IPS-15b (cell line): ENCODE data around the gene CHRNE.

Source experiments
- H3K27me3 ChIP-seq: one replicate; pipeline ENCODE4 v1.6.1; 2013; ENCODE audit warnings: low read length; ENCODE audit not compliant: control insufficient read depth, insufficient read depth
- H3K36me3 ChIP-seq: one replicate; pipeline ENCODE4 v1.6.1; 2013; ENCODE audit warnings: low read length; ENCODE audit not compliant: control insufficient read depth, insufficient read depth
- H3K4me1 ChIP-seq: one replicate; pipeline ENCODE4 v1.6.1; 2013; ENCODE audit warnings: mild to moderate bottlenecking, low read length; ENCODE audit not compliant: control insufficient read depth, insufficient read depth
- H3K4me3 ChIP-seq: one replicate; pipeline ENCODE4 v1.5.1; 2013; ENCODE audit warnings: low read depth, low read length
- H3K9ac ChIP-seq: one replicate; pipeline ENCODE4 v1.6.1; 2013; ENCODE audit warnings: low read depth, mild to moderate bottlenecking, low read length
- H3K9me3 ChIP-seq: one replicate; pipeline ENCODE4 v1.6.1; 2013; ENCODE audit warnings: mild to moderate bottlenecking, low read length; ENCODE audit not compliant: control insufficient read depth, insufficient read depth

The CHRNE gene

DNA sequence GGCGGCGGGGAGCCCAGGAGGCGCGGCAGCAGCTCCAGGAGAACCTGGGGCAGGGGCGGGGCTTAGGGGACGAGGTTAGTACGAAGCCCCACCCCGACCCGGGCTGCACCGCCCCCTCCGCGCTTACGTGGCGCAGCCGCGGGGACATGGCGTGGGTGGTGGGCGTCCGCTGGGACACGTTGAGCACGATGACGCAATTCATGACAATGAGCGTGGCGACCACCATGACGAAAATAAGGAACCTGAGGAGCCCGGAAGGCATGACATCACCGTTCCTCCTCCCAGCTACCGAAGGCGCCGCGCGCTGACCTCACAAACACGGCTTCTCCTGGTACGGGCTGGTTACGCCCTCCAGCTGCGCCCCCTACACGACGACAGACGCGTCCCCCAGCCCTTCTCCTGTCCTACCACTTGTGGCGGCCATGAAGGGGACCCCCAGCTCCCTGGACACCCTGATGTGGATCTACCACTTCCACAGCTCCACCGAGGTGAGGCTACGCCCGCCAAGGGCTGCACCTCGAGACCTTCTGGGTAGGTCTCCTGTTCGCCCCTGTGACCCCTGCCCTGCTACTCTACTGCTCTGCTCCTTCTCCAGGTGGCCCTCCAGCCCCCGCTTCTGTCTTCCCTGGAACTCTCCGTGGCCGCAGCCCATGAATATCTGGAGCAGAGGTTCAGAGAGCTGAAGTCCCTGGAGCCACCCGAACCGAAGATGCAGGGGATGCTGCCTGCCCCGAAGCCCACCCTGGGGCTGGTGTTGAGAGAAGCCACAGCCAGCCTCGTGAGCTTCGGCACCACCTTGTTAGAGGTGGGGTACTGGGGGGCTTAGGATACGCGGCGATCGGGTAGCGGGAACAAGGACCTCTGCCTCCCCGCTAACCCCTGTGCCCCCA, 3.3 kb downstream of the CHRNE start, which contains the start of gene C17orf107:
Gene C17orf107, plus strand, starts transcription at position 196 of the 890 bp plus-strand sequence. Its CDS starts 227 bp downstream, at position 423.
- Histone ChIP-seq H3K36me3 (peaks cover 19% of the 10 kb centered on the region), H3K4me1 (peaks cover 7% of the 10 kb centered on the region), H3K4me3 (peak within 1 kb of the TSS; percentile 92), H3K9me3 (no peaks in the 10 kb centered on the region), H3K9ac (peak within 1 kb of the TSS; percentile 73), H3K27me3 (no peaks in the 10 kb centered on the region)

DNA sequence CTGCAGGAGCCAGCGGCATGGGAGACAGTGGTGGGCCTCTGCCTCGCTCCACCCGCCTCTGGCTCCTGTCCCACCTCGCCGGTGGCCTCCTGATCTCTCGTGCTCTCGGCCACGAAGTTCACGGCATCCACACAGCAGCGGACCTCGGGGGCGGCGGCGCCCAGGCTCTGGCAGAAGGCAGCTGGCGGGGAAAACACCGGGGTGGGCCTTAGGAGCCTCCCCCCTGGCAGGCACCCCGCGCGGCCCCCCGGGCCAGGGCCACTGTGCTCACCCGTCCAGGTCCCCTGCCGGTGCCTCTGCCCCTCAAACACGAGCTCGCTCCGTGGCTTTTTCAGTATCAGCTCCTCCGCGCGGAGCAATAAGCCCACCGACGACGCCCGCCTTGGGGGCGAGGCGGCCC, 4.0 kb downstream of the CHRNE start:
- Histone ChIP-seq H3K36me3 (peaks cover 25% of the 10 kb centered on the region), H3K9ac (peak overlapping the region; percentile 73), H3K4me1 (peaks cover 7% of the 10 kb centered on the region)

DNA sequence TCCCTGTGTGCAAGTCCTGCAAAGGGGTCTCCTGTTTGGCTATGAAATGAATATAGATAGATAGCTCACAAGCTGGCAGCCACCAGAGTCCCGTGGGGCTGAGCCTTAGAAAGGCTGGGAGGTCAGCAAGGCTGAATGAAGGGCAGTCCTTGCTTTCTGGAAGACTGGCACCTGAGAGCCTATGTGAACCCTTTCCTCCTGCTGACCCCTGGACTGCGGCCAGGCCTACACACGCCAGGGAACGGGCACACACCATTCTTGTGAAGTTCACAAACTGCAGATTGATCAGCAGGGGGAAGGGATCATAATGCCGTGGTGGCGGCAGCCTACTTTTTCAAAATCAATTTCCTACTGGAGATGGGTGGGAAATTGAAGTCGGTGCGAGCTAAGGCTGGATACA, 4.5 kb downstream of the CHRNE start:
- H3K4me3 ChIP-seq, result peak overlapping the region; percentile 92
- H3K9ac ChIP-seq, result peak overlapping the region; percentile 73
- no peaks in the 10 kb centered on the region for H3K9me3 ChIP-seq
- no peaks in the 10 kb centered on the region for H3K27me3 ChIP-seq
- H3K36me3 ChIP-seq, result peaks cover 31% of the 10 kb centered on the region
- peaks cover 4% of the 10 kb centered on the region for H3K4me1 ChIP-seq

More for the DNA sequence above, 4.0 kb downstream of the CHRNE start:
- H3K27me3 ChIP-seq, result no peaks in the 10 kb centered on the region
- H3K4me3 ChIP-seq, result peak overlapping the region; percentile 92
- H3K9me3 ChIP-seq, result no peaks in the 10 kb centered on the region

DNA sequence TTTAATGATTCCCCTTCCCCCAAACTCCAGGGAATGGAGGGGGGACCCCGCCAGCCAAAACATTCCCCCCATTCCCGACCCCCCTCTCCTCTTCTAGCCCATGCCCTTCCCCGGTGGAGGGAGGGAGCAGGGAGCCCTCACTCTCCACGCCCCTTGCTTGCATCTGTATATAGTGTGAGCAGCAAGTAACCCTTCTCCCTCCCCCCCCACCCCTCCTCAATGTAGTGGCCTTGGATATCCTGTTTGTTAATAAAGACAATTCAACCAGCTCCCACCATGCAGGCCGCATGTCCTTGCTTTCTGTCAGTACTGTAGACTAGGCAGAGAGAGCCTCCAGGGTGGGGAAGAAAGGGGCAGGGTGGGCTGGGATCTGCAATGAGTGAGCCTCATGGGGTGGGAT, 5.1 kb downstream of the CHRNE start:
- Histone ChIP-seq H3K9ac (no peak overlapping the region), H3K36me3 (peaks cover 35% of the 10 kb centered on the region), H3K4me3 (no peak overlapping the region), H3K27me3 (no peaks in the 10 kb centered on the region), H3K9me3 (no peaks in the 10 kb centered on the region), H3K4me1 (peaks cover 2% of the 10 kb centered on the region)

DNA sequence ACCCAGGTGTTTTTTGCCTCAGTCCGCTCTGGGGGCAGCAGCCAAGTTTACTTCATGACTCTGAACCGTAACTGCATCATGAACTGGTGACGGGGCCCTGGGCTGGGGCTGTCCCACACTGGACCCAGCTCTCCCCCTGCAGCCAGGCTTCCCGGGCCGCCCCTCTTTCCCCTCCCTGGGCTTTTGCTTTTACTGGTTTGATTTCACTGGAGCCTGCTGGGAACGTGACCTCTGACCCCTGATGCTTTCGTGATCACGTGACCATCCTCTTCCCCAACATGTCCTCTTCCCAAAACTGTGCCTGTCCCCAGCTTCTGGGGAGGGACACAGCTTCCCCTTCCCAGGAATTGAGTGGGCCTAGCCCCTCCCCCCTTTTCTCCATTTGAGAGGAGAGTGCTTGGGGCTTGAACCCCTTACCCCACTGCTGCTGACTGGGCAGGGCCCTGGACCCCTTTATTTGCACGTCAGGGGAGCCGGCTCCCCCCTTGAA, 5.7 kb downstream of the CHRNE start:
- no peak overlapping the region for H3K9ac ChIP-seq
- H3K27me3 ChIP-seq, result no peaks in the 10 kb centered on the region
- no peak overlapping the region for H3K4me3 ChIP-seq
- H3K9me3 ChIP-seq, result no peaks in the 10 kb centered on the region
- peaks cover 40% of the 10 kb centered on the region for H3K36me3 ChIP-seq
- peaks cover 2% of the 10 kb centered on the region for H3K4me1 ChIP-seq

DNA sequence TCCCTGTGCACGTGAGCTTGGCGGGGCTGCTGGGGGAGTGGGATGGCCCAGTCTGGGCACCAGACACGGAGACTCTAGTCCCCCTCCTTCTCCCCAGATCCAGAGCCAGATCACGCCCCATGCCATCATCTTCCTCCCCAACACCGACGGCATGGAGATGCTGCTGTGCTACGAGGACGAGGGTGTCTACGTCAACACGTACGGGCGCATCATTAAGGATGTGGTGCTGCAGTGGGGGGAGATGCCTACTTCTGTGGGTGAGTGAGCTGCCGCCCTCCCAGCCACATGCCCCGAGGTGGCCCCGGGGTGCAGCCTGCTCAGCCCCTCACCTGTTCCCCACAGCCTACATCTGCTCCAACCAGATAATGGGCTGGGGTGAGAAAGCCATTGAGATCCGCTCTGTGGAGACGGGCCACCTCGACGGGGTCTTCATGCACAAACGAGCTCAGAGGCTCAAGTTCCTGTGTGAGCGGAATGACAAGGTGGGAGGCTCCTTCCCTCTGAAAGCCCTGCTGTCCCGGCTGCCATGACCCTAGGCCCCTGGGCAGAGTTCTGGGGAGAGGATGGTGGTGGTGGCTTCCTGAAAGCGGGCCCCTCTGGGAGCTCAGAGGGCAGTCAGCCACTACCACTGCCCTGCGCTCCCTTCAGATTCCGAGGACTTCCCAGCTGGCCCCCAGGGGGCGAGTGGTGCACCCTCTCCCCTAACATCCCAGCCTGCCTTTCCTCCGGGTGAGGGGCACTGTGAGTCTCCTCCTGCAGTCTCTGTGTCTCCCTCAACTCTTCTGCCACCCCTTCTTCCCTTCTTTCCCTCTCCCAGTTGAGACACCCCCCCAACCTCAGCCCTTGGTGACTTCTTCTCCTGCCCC, 6.3 kb downstream of the CHRNE start:
- Histone ChIP-seq H3K9ac (no peak overlapping the region), H3K36me3 (peaks cover 41% of the 10 kb centered on the region), H3K27me3 (no peaks in the 10 kb centered on the region), H3K4me1 (peaks cover 2% of the 10 kb centered on the region), H3K9me3 (no peaks in the 10 kb centered on the region), H3K4me3 (no peak overlapping the region)

DNA sequence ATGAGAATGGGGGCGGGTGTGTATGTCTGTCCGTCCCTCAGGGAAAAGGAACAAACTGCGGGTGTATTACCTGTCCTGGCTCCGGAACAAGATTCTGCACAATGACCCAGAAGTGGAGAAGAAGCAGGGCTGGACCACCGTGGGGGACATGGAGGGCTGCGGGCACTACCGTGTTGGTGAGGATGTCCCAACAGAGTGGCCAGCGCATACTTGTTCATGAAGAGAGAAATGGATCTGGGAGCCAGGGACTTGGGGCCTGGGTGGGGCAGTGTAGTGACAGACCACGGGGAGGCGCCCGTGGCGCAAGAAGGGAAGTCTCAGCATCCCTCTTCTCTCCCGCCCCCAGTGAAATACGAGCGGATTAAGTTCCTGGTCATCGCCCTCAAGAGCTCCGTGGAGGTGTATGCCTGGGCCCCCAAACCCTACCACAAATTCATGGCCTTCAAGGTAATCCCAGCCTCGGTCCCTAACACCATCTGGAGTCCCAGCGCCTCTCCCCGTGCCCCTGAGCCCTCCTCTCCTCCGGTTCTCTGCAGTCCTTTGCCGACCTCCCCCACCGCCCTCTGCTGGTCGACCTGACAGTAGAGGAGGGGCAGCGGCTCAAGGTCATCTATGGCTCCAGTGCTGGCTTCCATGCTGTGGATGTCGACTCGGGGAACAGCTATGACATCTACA, 7.1 kb downstream of the CHRNE start:
- Histone ChIP-seq H3K4me3 (no peak overlapping the region), H3K9me3 (no peaks in the 10 kb centered on the region), H3K9ac (no peak overlapping the region), H3K4me1 (peaks cover 2% of the 10 kb centered on the region), H3K36me3 (peaks cover 47% of the 10 kb centered on the region), H3K27me3 (no peaks in the 10 kb centered on the region)

DNA sequence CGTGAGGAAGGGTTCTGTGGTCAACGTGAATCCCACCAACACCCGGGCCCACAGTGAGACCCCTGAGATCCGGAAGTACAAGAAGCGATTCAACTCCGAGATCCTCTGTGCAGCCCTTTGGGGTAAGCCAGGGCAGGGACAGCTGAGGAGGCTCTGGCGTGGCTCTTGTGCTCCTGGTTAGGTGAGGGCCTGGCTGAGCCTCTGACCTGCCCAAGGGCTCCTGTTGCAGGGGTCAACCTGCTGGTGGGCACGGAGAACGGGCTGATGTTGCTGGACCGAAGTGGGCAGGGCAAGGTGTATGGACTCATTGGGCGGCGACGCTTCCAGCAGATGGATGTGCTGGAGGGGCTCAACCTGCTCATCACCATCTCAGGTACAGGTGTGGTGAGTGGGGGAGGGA, 7.8 kb downstream of the CHRNE start:
- H3K9ac ChIP-seq, result no peak overlapping the region
- H3K9me3 ChIP-seq, result no peaks in the 10 kb centered on the region
- no peaks in the 10 kb centered on the region for H3K27me3 ChIP-seq
- H3K36me3 ChIP-seq, result peaks cover 52% of the 10 kb centered on the region
- H3K4me1 ChIP-seq, result peaks cover 2% of the 10 kb centered on the region
- no peak overlapping the region for H3K4me3 ChIP-seq

DNA sequence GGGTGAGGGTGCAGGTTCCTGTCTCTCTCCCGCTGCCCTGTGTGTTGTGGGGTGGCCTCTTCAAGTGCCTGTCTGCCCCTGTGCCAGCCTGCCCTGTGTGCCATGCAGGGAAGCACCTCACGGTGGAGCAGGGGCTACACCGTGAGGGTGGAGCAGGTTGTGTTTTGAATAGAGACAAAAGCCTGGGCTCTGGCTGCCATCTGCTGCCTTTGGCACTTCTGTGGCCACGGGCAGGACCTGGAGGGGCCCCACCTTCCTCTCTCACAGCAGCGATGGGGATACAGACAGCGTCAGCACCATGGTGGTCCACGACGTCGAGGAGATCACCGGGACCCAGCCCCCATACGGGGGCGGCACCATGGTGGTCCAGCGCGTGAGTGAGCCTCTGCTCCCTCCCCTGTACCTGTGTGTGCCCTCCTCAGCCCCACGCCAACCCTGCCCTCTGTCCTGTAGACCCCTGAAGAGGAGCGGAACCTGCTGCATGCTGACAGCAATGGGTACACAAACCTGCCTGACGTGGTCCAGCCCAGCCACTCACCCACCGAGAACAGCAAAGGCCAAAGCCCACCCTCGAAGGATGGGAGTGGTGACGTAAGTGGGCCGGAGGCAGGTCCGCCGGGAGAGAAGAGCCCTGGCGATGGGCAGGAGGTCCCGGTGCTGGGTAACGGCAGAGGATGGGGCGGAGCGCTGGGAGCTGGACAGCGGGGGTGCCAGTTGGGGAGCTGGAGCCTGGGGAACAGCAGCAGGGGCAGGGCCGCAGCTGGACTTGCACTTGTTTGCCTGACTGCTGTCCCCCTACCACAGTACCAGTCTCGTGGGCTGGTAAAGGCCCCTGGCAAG, 9.0 kb downstream of the CHRNE start:
- Histone ChIP-seq H3K4me3 (no peak overlapping the region), H3K4me1 (peaks cover 2% of the 10 kb centered on the region), H3K36me3 (peaks cover 52% of the 10 kb centered on the region), H3K9me3 (no peaks in the 10 kb centered on the region), H3K9ac (no peak overlapping the region), H3K27me3 (no peaks in the 10 kb centered on the region)

DNA sequence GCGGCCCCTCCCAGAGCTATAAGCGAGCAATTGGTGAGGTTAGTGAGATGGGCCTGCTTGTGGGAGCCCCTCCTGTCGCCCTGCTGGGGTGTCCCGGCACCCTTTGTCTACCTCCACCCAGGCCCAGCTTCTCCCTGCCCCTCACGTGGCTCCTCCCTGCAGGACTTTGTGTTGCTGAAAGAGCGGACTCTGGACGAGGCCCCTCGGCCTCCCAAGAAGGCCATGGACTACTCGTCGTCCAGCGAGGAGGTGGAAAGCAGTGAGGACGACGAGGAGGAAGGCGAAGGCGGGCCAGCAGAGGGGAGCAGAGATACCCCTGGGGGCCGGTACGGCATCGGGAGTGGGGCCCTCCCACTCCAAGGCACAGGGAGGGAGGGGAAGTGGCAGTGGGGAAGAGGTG, 9.6 kb downstream of the CHRNE start:
- Histone ChIP-seq H3K9me3 (no peaks in the 10 kb centered on the region), H3K36me3 (peaks cover 52% of the 10 kb centered on the region), H3K9ac (no peak overlapping the region), H3K4me3 (no peak overlapping the region), H3K4me1 (peaks cover 1% of the 10 kb centered on the region), H3K27me3 (no peaks in the 10 kb centered on the region)
